Upper lobe of left lung (tissue), 4 donors: Measurements from ENCODE around the gene APOBEC2.

Experiments used
- EP300 ChIP-seq, 4 donors: sonication (generic); formaldehyde crosslinking; IDR thresholded peaks; one replicate each; pipeline ENCODE4 v1.5.1; 2017; ENCODE audit warnings: antibody characterized with exemption in 4 of 4, control low read depth in 2 of 4
- POLR2A ChIP-seq, 4 donors: fragments of 450-650 bp; IDR thresholded peaks; one replicate each; pipeline ENCODE4 v1.5.1; 2016 to 2017; ENCODE audit warnings: antibody characterized with exemption in 4 of 4, mild to moderate bottlenecking in 2 of 4
- TF ChIP-seq, protein P1 (sequence below), 6 experiments: fragments of 450-650 bp in 4 of 6; fragments of 200-600 bp in 2 of 6; sonication (generic) in 2 of 6; IDR thresholded peaks; one replicate each; pipeline ENCODE4 v1.5.1; 2016 to 2019; ENCODE audit warnings: antibody characterized with exemption in 6 of 6

DNA sequence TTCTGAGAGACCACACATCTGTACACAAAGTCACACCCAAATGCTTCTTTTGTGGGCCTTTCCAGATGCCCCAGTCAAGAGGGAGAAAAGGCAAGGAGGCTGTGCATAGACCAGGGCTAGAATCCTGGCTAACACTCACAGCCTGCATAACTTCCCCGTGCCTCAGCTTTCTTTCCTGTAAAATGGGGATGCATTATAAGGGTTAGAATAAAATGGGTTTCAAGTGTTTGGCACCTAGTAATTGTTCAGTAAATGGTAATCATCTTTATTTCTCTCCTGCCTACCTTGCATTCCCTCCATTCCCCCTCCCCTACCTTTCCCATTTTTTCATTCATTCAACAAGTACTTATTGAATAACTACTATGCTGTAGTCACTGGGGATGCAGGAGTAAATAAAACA, 43.3 kb upstream of the APOBEC2 start:
- TF ChIP-seq, protein P1, sequence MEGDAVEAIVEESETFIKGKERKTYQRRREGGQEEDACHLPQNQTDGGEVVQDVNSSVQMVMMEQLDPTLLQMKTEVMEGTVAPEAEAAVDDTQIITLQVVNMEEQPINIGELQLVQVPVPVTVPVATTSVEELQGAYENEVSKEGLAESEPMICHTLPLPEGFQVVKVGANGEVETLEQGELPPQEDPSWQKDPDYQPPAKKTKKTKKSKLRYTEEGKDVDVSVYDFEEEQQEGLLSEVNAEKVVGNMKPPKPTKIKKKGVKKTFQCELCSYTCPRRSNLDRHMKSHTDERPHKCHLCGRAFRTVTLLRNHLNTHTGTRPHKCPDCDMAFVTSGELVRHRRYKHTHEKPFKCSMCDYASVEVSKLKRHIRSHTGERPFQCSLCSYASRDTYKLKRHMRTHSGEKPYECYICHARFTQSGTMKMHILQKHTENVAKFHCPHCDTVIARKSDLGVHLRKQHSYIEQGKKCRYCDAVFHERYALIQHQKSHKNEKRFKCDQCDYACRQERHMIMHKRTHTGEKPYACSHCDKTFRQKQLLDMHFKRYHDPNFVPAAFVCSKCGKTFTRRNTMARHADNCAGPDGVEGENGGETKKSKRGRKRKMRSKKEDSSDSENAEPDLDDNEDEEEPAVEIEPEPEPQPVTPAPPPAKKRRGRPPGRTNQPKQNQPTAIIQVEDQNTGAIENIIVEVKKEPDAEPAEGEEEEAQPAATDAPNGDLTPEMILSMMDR (IDR thresholded peaks at IDR 0.05) = no peak
- TF ChIP-seq POLR2A (IDR thresholded peaks at IDR 0.05) (no peak), EP300 (IDR thresholded peaks at IDR 0.05) (no peak)
